H1 (cell line): ENCODE results near the gene OPN1SW. TPM values are rescaled to one million over a fixed set of nuclear protein-coding genes. Genes with fewer than 3 reads are reported as not detected.

Experiments used
- CTCF ChIA-PET: fragments of 300-600 bp; sonication (Branson Sonifier 250); formaldehyde crosslinking; loops from one replicate; lab custom pipeline; 2021; ENCODE audit not compliant: partially characterized antibody; lab: Charles Lee
- POLR2A ChIA-PET: fragments of 300-600 bp; sonication (Branson Sonifier 250); formaldehyde crosslinking; loops from one replicate; lab custom pipeline; 2021; ENCODE audit warnings: inconsistent platforms; ENCODE audit not compliant: partially characterized antibody; lab: Charles Lee
- DNase-seq, 2 experiments: peaks; one replicate each; pipeline versions ENCODE4 v3.0.0 to v3.0.0-alpha.2; 2010 to 2022; ENCODE audit warnings: low spot score in 2 of 2, low read depth in 1 of 2, mixed read lengths in 1 of 2
- FAIRE-seq: peaks from 2 replicates; lab custom pipeline; 2011; peaks lifted over from hg19 to GRCh38; lab: Jason Lieb, UNC
- H2AFZ ChIP-seq: 2 replicates; pipeline ENCODE4 v1.8.1; 2012; ENCODE audit warnings: low read length, inconsistent platforms
- H2AK5ac ChIP-seq: 2 replicates; pipeline ENCODE4 v1.6.1; 2013; ENCODE audit warnings: low read depth, low read length
- H2BK120ac ChIP-seq: replicated peaks from 2 replicates; pipeline ENCODE3; 2013; ENCODE audit warnings: low read depth, low read length, inconsistent platforms
- H2BK12ac ChIP-seq: 2 replicates; pipeline ENCODE4 v1.6.1; 2013; ENCODE audit warnings: low read depth, low read length
- H2BK15ac ChIP-seq: 2 replicates; pipeline ENCODE4 v1.6.1; 2013; ENCODE audit warnings: low read length
- H2BK20ac ChIP-seq: 2 replicates; pipeline ENCODE4 v1.6.1; 2013; ENCODE audit warnings: low read length
- H2BK5ac ChIP-seq: 2 replicates; pipeline ENCODE4 v1.6.1; 2013; ENCODE audit warnings: low read depth, low read length
- H3K14ac ChIP-seq: 2 replicates; pipeline ENCODE4 v1.6.1; 2013; ENCODE audit warnings: inconsistent platforms; ENCODE audit not compliant: insufficient read length
- H3K18ac ChIP-seq: 2 replicates; pipeline ENCODE4 v1.6.1; 2013; ENCODE audit warnings: low read length; ENCODE audit errors: extremely low read depth
- H3K23ac ChIP-seq: 2 replicates; pipeline ENCODE4 v1.6.1; 2013; ENCODE audit warnings: inconsistent platforms; ENCODE audit not compliant: insufficient read length
- H3K23me2 ChIP-seq: 2 replicates; pipeline ENCODE4 v1.6.1; 2013; ENCODE audit warnings: low read depth, low read length
- H3K27ac ChIP-seq: 2 replicates; pipeline ENCODE4 v1.6.1; 2011; ENCODE audit warnings: low read depth, low read length, inconsistent platforms
- H3K27me3 ChIP-seq, 4 experiments: replicated peaks in 1 of 4; 1 replicate in 1 of 4; 2 replicates in 3 of 4; pipeline versions ENCODE4 v1.6.1 to v1.8.1; 2011 to 2013; ENCODE audit warnings: low read length in 3 of 4, mild to moderate bottlenecking in 3 of 4, inconsistent platforms in 2 of 4, mixed read lengths in 2 of 4, moderate library complexity in 1 of 4; ENCODE audit not compliant: control insufficient read depth in 3 of 4, insufficient read depth in 3 of 4; ENCODE audit errors: extremely low read depth in 1 of 4
- H3K36me3 ChIP-seq, 4 experiments: 2 replicates each; pipeline versions ENCODE4 v1.6.1 to v1.8.1; 2011 to 2013; ENCODE audit warnings: mild to moderate bottlenecking in 4 of 4, low read length in 3 of 4, moderate library complexity in 2 of 4, control low read depth in 1 of 4, inconsistent platforms in 1 of 4; ENCODE audit not compliant: insufficient read depth in 4 of 4, control insufficient read depth in 2 of 4
- H3K4ac ChIP-seq: replicated peaks from 2 replicates; pipeline ENCODE3; 2013; ENCODE audit warnings: low read length, low read depth, mixed read lengths, inconsistent platforms; ENCODE audit not compliant: insufficient read length
- H3K4me1 ChIP-seq, 4 experiments: replicated peaks in 1 of 4; 1 replicate in 1 of 4; 2 replicates in 3 of 4; pipeline versions ENCODE4 v1.6.1 to v1.8.1; 2011 to 2013; ENCODE audit warnings: low read length in 3 of 4, inconsistent platforms in 2 of 4, mixed read lengths in 1 of 4; ENCODE audit not compliant: insufficient read depth in 4 of 4, control insufficient read depth in 3 of 4
- H3K4me2 ChIP-seq, 2 experiments: 2 replicates each; pipeline versions ENCODE4 v1.6.1 to v1.8.1; 2011 to 2013; ENCODE audit warnings: low read depth in 2 of 2, low read length in 2 of 2, control low read depth in 1 of 2, inconsistent platforms in 1 of 2, mild to moderate bottlenecking in 1 of 2; ENCODE audit not compliant: insufficient read depth in 1 of 2
- H3K4me3 ChIP-seq, 4 experiments: fragments of 200-600, 300-600 bp in 1 of 4; sonication (generic), shearing (Covaris generic), sonication (Bioruptor Twin) in 1 of 4; 2 replicates each; pipeline versions ENCODE4 v1.5.1 to v1.8.1; 2011 to 2016; ENCODE audit warnings: low read length in 4 of 4, low read depth in 3 of 4, control low read depth in 2 of 4, inconsistent platforms in 2 of 4, mild to moderate bottlenecking in 2 of 4, mixed read lengths in 1 of 4, moderate library complexity in 1 of 4; ENCODE audit not compliant: insufficient read depth in 2 of 4; ENCODE audit errors: extremely low read depth in 1 of 4
- H3K56ac ChIP-seq: replicated peaks from 2 replicates; pipeline ENCODE3; 2013; ENCODE audit warnings: low read depth, mild to moderate bottlenecking, mixed read lengths, low read length, inconsistent platforms; ENCODE audit not compliant: insufficient read length
- H3K79me1 ChIP-seq: 2 replicates; pipeline ENCODE4 v1.6.1; 2013; ENCODE audit warnings: low read depth, low read length, control low read depth
- H3K79me2 ChIP-seq, 2 experiments: 2 replicates each; pipeline versions ENCODE4 v1.6.1 to v1.8.1; 2012 to 2013; ENCODE audit warnings: low read length in 2 of 2, mild to moderate bottlenecking in 2 of 2, inconsistent platforms in 1 of 2; ENCODE audit not compliant: insufficient read depth in 2 of 2, control insufficient read depth in 1 of 2
- H3K9ac ChIP-seq, 4 experiments: replicated peaks in 1 of 4; 1 replicate in 1 of 4; 2 replicates in 3 of 4; pipeline versions ENCODE4 v1.6.1 to v1.8.1; 2011 to 2013; ENCODE audit warnings: low read depth in 3 of 4, low read length in 3 of 4, control low read depth in 2 of 4, mild to moderate bottlenecking in 2 of 4, moderate library complexity in 2 of 4, inconsistent platforms in 1 of 4; ENCODE audit errors: extremely low read depth in 1 of 4
- H3K9me3 ChIP-seq, 2 experiments: 2 replicates each; pipeline versions ENCODE4 v1.6.1 to v1.8.1; 2012 to 2013; ENCODE audit warnings: mild to moderate bottlenecking in 2 of 2, moderate library complexity in 2 of 2, control low read depth in 1 of 2, inconsistent platforms in 1 of 2, low read depth in 1 of 2, low read length in 1 of 2, mixed read lengths in 1 of 2; ENCODE audit not compliant: insufficient read depth in 2 of 2
- H4K20me1 ChIP-seq, 2 experiments: replicated peaks in 1 of 2; 2 replicates each; pipeline versions ENCODE3 to v1.8.1; 2011 to 2013; ENCODE audit warnings: inconsistent platforms in 2 of 2, low read length in 2 of 2, mild to moderate bottlenecking in 1 of 2; ENCODE audit not compliant: insufficient read depth in 2 of 2, control insufficient read depth in 1 of 2
- H4K5ac ChIP-seq: 2 replicates; pipeline ENCODE4 v1.6.1; 2013; ENCODE audit warnings: low read length, low read depth, mixed read lengths, inconsistent platforms; ENCODE audit not compliant: insufficient read length
- H4K8ac ChIP-seq: 2 replicates; pipeline ENCODE4 v1.8.0; 2013; ENCODE audit warnings: mild to moderate bottlenecking, moderate library complexity, low read length, inconsistent platforms; ENCODE audit not compliant: insufficient read depth; ENCODE audit errors: extremely low read depth
- H4K91ac ChIP-seq: replicated peaks from 2 replicates; pipeline ENCODE3; 2013; ENCODE audit warnings: low read length, mixed read lengths, inconsistent platforms; ENCODE audit not compliant: insufficient read length
- BCL11A ChIP-seq, 2 experiments: IDR thresholded peaks; one replicate each; pipeline ENCODE4 v1.6.1; 2011; ENCODE audit warnings: low read depth in 2 of 2, low read length in 2 of 2, mild to moderate bottlenecking in 2 of 2
- NRF1 ChIP-seq: IDR thresholded peaks from 2 replicates; pipeline ENCODE4 v1.6.1; 2011; ENCODE audit warnings: mild to moderate bottlenecking, low read depth, low read length, improper control_type of control experiment
- POLR2A ChIP-seq, 2 experiments: IDR thresholded peaks; 1 replicate in 1 of 2; 2 replicates in 1 of 2; pipeline ENCODE4 v1.6.1; 2011; ENCODE audit warnings: low read depth in 2 of 2, low read length in 2 of 2, mild to moderate bottlenecking in 2 of 2; ENCODE audit errors: control extremely low read depth in 1 of 2
- SIRT6 ChIP-seq: IDR thresholded peaks from one replicate; pipeline ENCODE4 v1.7.1; 2012; ENCODE audit warnings: low read length, inconsistent platforms
- WGBS, 2 experiments: shearing (Covaris generic) in 1 of 2; methylation state at CpG; one replicate each; pipeline versions ENCODE4 v1.1.6 to v1.1.7; 2013 to 2015; ENCODE audit warnings: low lambda C conversion rate in 2 of 2, mixed read lengths in 2 of 2, inconsistent platforms in 1 of 2, low coverage in 1 of 2, missing lambda C conversion rate in 1 of 2; ENCODE audit not compliant: insufficient replicate concordance in 2 of 2, insufficient coverage in 1 of 2, insufficient read length in 1 of 2; ENCODE audit errors: extremely low coverage in 1 of 2, missing lambda C conversion rate in 1 of 2; 5-methylcytosine and 5-hydroxymethylcytosine counted together
- polyA plus RNA-seq, 7 experiments: library from polyadenylated mRNA; depleted of rRNA in 3 of 7; stranded (reverse) in 5 of 7; unstranded in 2 of 7; fragments of >200 nt in 5 of 7; fragments of 200-250 nt in 2 of 7; gene quantifications; 1 replicate in 5 of 7; 2 replicates in 1 of 7; 4 replicates in 1 of 7; pipeline versions ENCODE4 v1.2.1 to v1.2.3, GENCODE V29; 2011 to 2013; ENCODE audit warnings: missing spikeins in 2 of 7, mixed read lengths in 2 of 7
- total RNA-seq: library from RNA; stranded (reverse); fragmentation: NEBNext Ultra II Directional; extraction: Animal tissue kit (Norgen Biotek cat#: 25700); gene quantifications from 2 replicates; pipeline ENCODE4 v1.2.1, GENCODE V29; 2021
- TF ChIP-seq, protein P1 (sequence below): IDR thresholded peaks from 2 replicates; pipeline ENCODE4 v1.6.1; 2011; ENCODE audit warnings: low read length, improper control_type of control experiment

OPN1SW gene
- total and polyA plus RNA-seq, 2 of the 8 experiments (the other 6 are each of a cell fraction or from before 2014, with no cell fraction given) = not detected

DNA sequence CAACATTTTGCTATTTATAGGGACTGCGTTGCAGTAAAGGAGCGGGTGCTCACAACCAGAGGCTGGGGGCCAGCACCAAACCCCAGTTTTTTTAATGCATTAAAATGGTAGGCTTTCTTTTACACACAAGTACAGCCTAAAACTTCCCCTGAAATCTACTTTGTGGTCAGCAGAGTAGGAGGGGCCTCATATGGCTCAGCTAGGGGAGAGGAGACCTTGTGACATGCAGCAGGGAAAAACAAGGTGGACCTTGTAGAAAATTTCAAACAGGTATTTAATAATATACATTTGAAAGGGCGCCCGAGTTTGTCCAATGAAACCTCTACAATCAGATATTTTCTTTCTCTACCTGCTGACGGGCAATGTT lies 17.6 kb upstream of the OPN1SW start:
- Histone ChIP-seq H3K4me3 (0 out of 8 replicates have a peak overlapping the region, but pooled peaks of 1 of the 4 experiments have one; percentile 100), H2BK120ac (no peak overlapping the region), H2AK5ac (no peak overlapping the region), H2AFZ (no peak overlapping the region), H3K36me3 (peaks cover 0 to 11% (median 2%) of the 10 kb centered on the region in 4 experiments; a peak in 4 of 8 replicates), H4K91ac (no peak overlapping the region), H3K27ac (no peak overlapping the region), H3K4me2 (no peak overlapping the region; a peak in 1 of 4 replicates), H3K4me1 (peaks cover 6 to 11% (median 8%) of the 10 kb centered on the region in 4 experiments), H3K23ac (no peak overlapping the region), H3K56ac (no peak overlapping the region), H4K20me1 (no peaks in the 10 kb centered on the region), H3K23me2 (peaks cover 8% of the 10 kb centered on the region; the same call in 1 of the 2 replicates), H3K27me3 (no peaks in the 10 kb centered on the region; a peak in 1 of 7 replicates), H4K5ac (no peak overlapping the region), H2BK20ac (no peak overlapping the region), H3K18ac (no peak overlapping the region), H3K79me2 (no peaks in the 10 kb centered on the region), H3K9ac (no peak overlapping the region), H2BK5ac (no peak overlapping the region), H2BK15ac (no peak overlapping the region), H3K79me1 (no peaks in the 10 kb centered on the region), H2BK12ac (no peak overlapping the region), H3K9me3 (no peaks in the 10 kb centered on the region), H3K4ac (no peak overlapping the region), H4K8ac (no peak overlapping the region), H3K14ac (no peak overlapping the region)
- no peak for DNase-seq
- WGBS, 2 experiments = 93% methylated on average over 5 of the region's 5 CpGs; no CpG with 5 or more reads in 1 of the 2 experiments
- ChIA-PET POLR2A (interaction anchor here (1.0 kb wide), 1 partner anchor 82 kb away, joined by 3 read pairs; no protein-coding TSS in a partner anchor), CTCF (interaction anchor here (2.1 to 5.8 kb wide), 2 partner anchors 43 to 89 kb away, joined by 6 to 42 read pairs; no protein-coding TSS in a partner anchor)
- no peak for FAIRE-seq
- TF ChIP-seq NRF1 (no peak), BCL11A (IDR thresholded peaks at IDR 0.05; ENCODE audit: low read depth in 2 of 2, low read length in 2 of 2) (no peak), SIRT6 (no peak), POLR2A (IDR thresholded peaks at IDR 0.05; ENCODE audit: control extremely low read depth in 1 of 2, low read depth in 2 of 2, low read length in 2 of 2) (no peak)
- TF ChIP-seq, protein P1, sequence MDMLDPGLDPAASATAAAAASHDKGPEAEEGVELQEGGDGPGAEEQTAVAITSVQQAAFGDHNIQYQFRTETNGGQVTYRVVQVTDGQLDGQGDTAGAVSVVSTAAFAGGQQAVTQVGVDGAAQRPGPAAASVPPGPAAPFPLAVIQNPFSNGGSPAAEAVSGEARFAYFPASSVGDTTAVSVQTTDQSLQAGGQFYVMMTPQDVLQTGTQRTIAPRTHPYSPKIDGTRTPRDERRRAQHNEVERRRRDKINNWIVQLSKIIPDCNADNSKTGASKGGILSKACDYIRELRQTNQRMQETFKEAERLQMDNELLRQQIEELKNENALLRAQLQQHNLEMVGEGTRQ = no peak
